Stomach (tissue), 9 donors: ENCODE results near the gene OR2L3. TPM values are rescaled to one million over a fixed set of nuclear protein-coding genes. Genes with fewer than 3 reads are reported as not detected.

Experiments
- DNase-seq, 2 donors: peaks; one replicate each; pipeline versions ENCODE4 v3.0.0 to v3.0.0-alpha.2; 2013 to 2019
- H3K27ac ChIP-seq, 5 donors: fragments of 200-600 bp in 4 of 5; sonication (generic) in 4 of 5; one replicate each; pipeline ENCODE4 v1.5.1; 2013 to 2019; ENCODE audit warnings: mild to moderate bottlenecking in 1 of 5, moderate library complexity in 1 of 5
- H3K27me3 ChIP-seq, 3 donors: fragments of 200-600 bp; sonication (generic); one replicate each; pipeline ENCODE4 v1.5.1; 2017 to 2019; ENCODE audit warnings: mixed run types in 1 of 3
- H3K36me3 ChIP-seq, 4 donors: fragments of 200-600 bp; sonication (generic); 1 replicate in 3 of 4; 2 replicates in 1 of 4; pipeline ENCODE4 v1.5.1; 2016 to 2019
- H3K4me1 ChIP-seq, 4 donors: fragments of 200-600 bp; sonication (generic); one replicate each; pipeline ENCODE4 v1.5.1; 2016 to 2019
- H3K4me3 ChIP-seq, 4 donors: fragments of 200-600 bp; sonication (generic) in 3 of 4; one replicate each; pipeline ENCODE4 v1.5.1; 2016 to 2019; ENCODE audit warnings: mild to moderate bottlenecking in 1 of 4
- H3K9me3 ChIP-seq, 4 donors: fragments of 200-600 bp; sonication (generic); one replicate each; pipeline ENCODE4 v1.5.1; 2016 to 2019
- CTCF ChIP-seq, 7 experiments: fragments of 450-650 bp in 4 of 7; fragments of 200-600 bp in 3 of 7; sonication (generic) in 3 of 7; IDR thresholded peaks; one replicate each; pipeline ENCODE4 v1.5.1; 2016 to 2019; ENCODE audit warnings: antibody characterized with exemption in 7 of 7, control low read depth in 2 of 7, mild to moderate bottlenecking in 1 of 7
- EP300 ChIP-seq: sonication (generic); formaldehyde crosslinking; IDR thresholded peaks from one replicate; pipeline ENCODE4 v1.6.1; 2017; ENCODE audit warnings: antibody characterized with exemption
- POLR2A ChIP-seq, 4 donors: fragments of 450-650 bp; IDR thresholded peaks; one replicate each; pipeline ENCODE4 v1.6.1; 2016; ENCODE audit warnings: antibody characterized with exemption in 4 of 4, control low read depth in 2 of 4, mild to moderate bottlenecking in 1 of 4, moderate library complexity in 1 of 4
- POLR2AphosphoS5 ChIP-seq, 3 donors: sonication (generic); formaldehyde crosslinking; IDR thresholded peaks; one replicate each; pipeline ENCODE4 v1.6.1; 2016; ENCODE audit warnings: antibody characterized with exemption in 3 of 3
- WGBS, 5 donors: extraction: QIAGEN DNeasy Blood & Tissue Kit in 3 of 5; methylation state at CpG; one replicate each; pipeline versions ENCODE4 v1.1.5 to v1.1.7; 2013 to 2018; 5-methylcytosine and 5-hydroxymethylcytosine counted together
- intact Hi-C: fragments of 100-400 bp; cut with DNase I; formaldehyde crosslinking; loops from one replicate; pipeline ENCODE4 v1.15.1; 2023; ENCODE audit warnings: low total_unique reads
- polyA plus RNA-seq, 3 donors: library from polyadenylated mRNA; stranded (reverse); fragments of 200-250 nt; gene quantifications; one replicate each; pipeline ENCODE4 v1.2.3, GENCODE V29; 2013
- small RNA-seq, 4 donors: library from RNA; depleted of rRNA; stranded (forward); fragments of <200 nt; gene quantifications; one replicate each; pipeline ENCODE3, GENCODE V24; 2016
- total RNA-seq, 5 donors: library from RNA; depleted of rRNA; stranded (reverse); fragments of >200 nt; gene quantifications; one replicate each; pipeline versions ENCODE4 v1.1.0 to v1.2.3, GENCODE V29; 2014 to 2016
- donor health status: healthy with polysubstance abuse.
- donor health status: Bipolar disorder and iron deficiency.
- donor health status: healthy.

OR2L3 gene
- total and polyA plus RNA-seq, 8 donors = not detected

GRCh38 chr1:248098529-248098928 lies 51.9 kb downstream of the OR2L3 start:
- 57 to 83% (median 77%) methylated on average over 1 of the region's 1 CpG for WGBS, 5 donors
- H3K4me1 ChIP-seq = no peaks in the 10 kb centered on the region
- intact Hi-C loops = no loop called here

GRCh38 chr1:248102847-248103246 lies 56.2 kb downstream of the OR2L3 start:
- H3K36me3 ChIP-seq = no peaks in the 10 kb centered on the region
- no peak for TF ChIP-seq POLR2A (IDR thresholded peaks at IDR 0.05)
- TF ChIP-seq CTCF (IDR thresholded peaks at IDR 0.05) = no peak
- TF ChIP-seq POLR2AphosphoS5 (IDR thresholded peaks at IDR 0.05) = no peak
- no peak for TF ChIP-seq EP300
- peaks cover 0 to 24% (median 21%) of the 10 kb centered on the region in 4 donors for H3K9me3 ChIP-seq
- no peaks in the 10 kb centered on the region for H3K4me1 ChIP-seq
- H3K4me3 ChIP-seq = no peak overlapping the region
- H3K27me3 ChIP-seq = no peaks in the 10 kb centered on the region
- intact Hi-C loops = no loop called here
- DNase-seq = no peak
- H3K27ac ChIP-seq = no peak overlapping the region

More at GRCh38 chr1:248098529-248098928, 51.9 kb downstream of the OR2L3 start:
- H3K27me3 ChIP-seq = no peaks in the 10 kb centered on the region
- H3K4me3 ChIP-seq = no peak overlapping the region
- no peaks in the 10 kb centered on the region for H3K36me3 ChIP-seq
- no peak for DNase-seq
- H3K9me3 ChIP-seq = peaks cover 0 to 8% (median 0%) of the 10 kb centered on the region in 4 donors
- TF ChIP-seq EP300 = no peak
- TF ChIP-seq POLR2A (IDR thresholded peaks at IDR 0.05) = no peak
- TF ChIP-seq CTCF (IDR thresholded peaks at IDR 0.05) = no peak
- no peak for TF ChIP-seq POLR2AphosphoS5 (IDR thresholded peaks at IDR 0.05)
- no peak overlapping the region for H3K27ac ChIP-seq

- Histone ChIP-seq H3K27me3 (no peaks in the 10 kb centered on the region), H3K9me3 (peaks cover 15 to 52% (median 35%) of the 10 kb centered on the region in 4 donors), H3K27ac (no peak overlapping the region), H3K4me1 (no peaks in the 10 kb centered on the region), H3K4me3 (no peak overlapping the region), H3K36me3 (no peaks in the 10 kb centered on the region)
- intact Hi-C loops = no loop called here
- DNase-seq = no peak
- 65 to 80% (median 78%) methylated on average over 5 of the region's 5 CpGs for WGBS, 5 donors
- TF ChIP-seq POLR2AphosphoS5 (IDR thresholded peaks at IDR 0.05) = no peak
- TF ChIP-seq CTCF (IDR thresholded peaks at IDR 0.05) = no peak
- no peak for TF ChIP-seq EP300
- TF ChIP-seq POLR2A (IDR thresholded peaks at IDR 0.05) = no peak
Observed at GRCh38 chr1:248111157-248111556, 64.5 kb downstream of the OR2L3 start.

Small RNA genes within 50 kb of the gene (small RNA-seq; reads per million reads assigned to genes)
- gene RF00019 = 0 reads per million in 4 donors

Other genes with a start within 250 kb of the OR2L3 start
- gene OR14A16, start 222.7 kb upstream of the OR2L3 start, total RNA-seq = not detected
- gene OR14A16, start 222.7 kb upstream of the OR2L3 start, polyA plus RNA-seq = not detected
- gene OR11L1, start 204.9 kb upstream of the OR2L3 start, total RNA-seq = not detected
- not detected for gene OR11L1, start 204.9 kb upstream of the OR2L3 start, polyA plus RNA-seq
- gene TRIM58, start 189.6 kb upstream of the OR2L3 start, total RNA-seq = 1 to 10 TPM in 2 of 5 donors, under 1 TPM in 1, not detected in 2; under 0.01 to 2.0 (median 1.2) TPM
- gene TRIM58, start 189.6 kb upstream of the OR2L3 start, polyA plus RNA-seq = under 1 TPM in 2 of 3 donors, not detected in 1; 0.10 to 0.19 TPM
- under 1 TPM in 1 of 5 donors, not detected in 4; 0.92 TPM for gene OR2W3, start 151.2 kb upstream of the OR2L3 start, total RNA-seq
- under 1 TPM in 1 of 3 donors, not detected in 2; 0.13 TPM for gene OR2W3, start 151.2 kb upstream of the OR2L3 start, polyA plus RNA-seq
- not detected for gene OR2T8, start 126.6 kb upstream of the OR2L3 start, total RNA-seq
- gene OR2T8, start 126.6 kb upstream of the OR2L3 start, polyA plus RNA-seq = not detected
- gene OR2AJ1, start 121.9 kb upstream of the OR2L3 start, total RNA-seq = 10 to 100 TPM in 1 of 5 donors, not detected in 4; 10.5 TPM
- gene OR2AJ1, start 121.9 kb upstream of the OR2L3 start, polyA plus RNA-seq = not detected
- gene OR2L8, start 98.0 kb upstream of the OR2L3 start, total RNA-seq = not detected
- gene OR2L8, start 98.0 kb upstream of the OR2L3 start, polyA plus RNA-seq = not detected
- gene OR2AK2, start 81.6 kb upstream of the OR2L3 start, total RNA-seq = not detected
- gene OR2AK2, start 81.6 kb upstream of the OR2L3 start, polyA plus RNA-seq = not detected
- gene OR2L5, start 33.2 kb upstream of the OR2L3 start, total RNA-seq = not detected
- not detected for gene OR2L5, start 33.2 kb upstream of the OR2L3 start, polyA plus RNA-seq
- gene OR2L2, start 16.8 kb upstream of the OR2L3 start, total RNA-seq = not detected
- not detected for gene OR2L2, start 16.8 kb upstream of the OR2L3 start, polyA plus RNA-seq
- gene OR2L13, start 48.3 kb downstream of the OR2L3 start, total RNA-seq = under 1 TPM in 1 of 5 donors, not detected in 4; 0.37 TPM
- gene OR2L13, start 48.3 kb downstream of the OR2L3 start, polyA plus RNA-seq = not detected
- not detected for gene OR2M5, start 98.3 kb downstream of the OR2L3 start, total RNA-seq
- gene OR2M5, start 98.3 kb downstream of the OR2L3 start, polyA plus RNA-seq = not detected
- not detected for gene OR2M2, start 128.0 kb downstream of the OR2L3 start, total RNA-seq
- gene OR2M2, start 128.0 kb downstream of the OR2L3 start, polyA plus RNA-seq = not detected
- gene OR2M3, start 150.4 kb downstream of the OR2L3 start, total RNA-seq = under 1 TPM in 1 of 5 donors, not detected in 4; 0.45 TPM
- not detected for gene OR2M3, start 150.4 kb downstream of the OR2L3 start, polyA plus RNA-seq
- gene OR2M4, start 184.6 kb downstream of the OR2L3 start, total RNA-seq = not detected
- gene OR2M4, start 184.6 kb downstream of the OR2L3 start, polyA plus RNA-seq = not detected
- gene OR2T33, start 231.1 kb downstream of the OR2L3 start, total RNA-seq = not detected
- not detected for gene OR2T33, start 231.1 kb downstream of the OR2L3 start, polyA plus RNA-seq